GM12878 (cell line): ENCODE measurements around the gene DET1. TPM values are rescaled to one million over a fixed set of nuclear protein-coding genes. Genes with fewer than 3 reads are reported as not detected.
"Not testable (repeated sequence)": the region's sequence is repeated elsewhere in the genome, so short reads cannot be mapped to it uniquely, and the experiment has no call there.

Experiments used
- ATAC-seq: fragments of 200-7000 bp; cut with Tn5 transposase; 3 replicates; pipeline ENCODE4 v1.9.1; 2020; ENCODE audit warnings: mild to moderate bottlenecking, moderate library complexity
- BruUV-seq: library from RNA; stranded (reverse); fragments of 400-500 nt; replicated peaks from 2 replicates; lab custom pipeline; 2021; lab: Mats Ljungman, UMichigan
- CTCF ChIA-PET: fragments of 300-600 bp; sonication (Branson Sonifier 250); formaldehyde crosslinking; extraction: SDS; loops from one replicate; lab custom pipeline; 2021; ENCODE audit warnings: inconsistent platforms; lab: Yijun Ruan, JAX
- POLR2A ChIA-PET: fragments of 350-600 bp; formaldehyde crosslinking; extraction: SDS; loops from one replicate; lab custom pipeline; 2021; ENCODE audit warnings: inconsistent platforms; lab: Charles Lee
- RAD21 ChIA-PET: fragments of 300-600 bp; sonication (Branson Sonifier 250); formaldehyde crosslinking; loops from one replicate; lab custom pipeline; 2023; ENCODE audit warnings: antibody characterized with exemption; ENCODE audit not compliant: unreplicated experiment; lab: Charles Lee
- SMC1A ChIA-PET: fragments of 300-600 bp; sonication (Branson Sonifier 250); formaldehyde crosslinking; loops from one replicate; lab custom pipeline; 2023; ENCODE audit not compliant: unreplicated experiment, uncharacterized antibody; lab: Charles Lee
- DNase-seq: peaks from one replicate; pipeline ENCODE4 v3.0.0-alpha.2; 2011; ENCODE audit warnings: low read depth, low spot score
- FAIRE-seq: peaks from 3 replicates; lab custom pipeline; 2011; peaks lifted over from hg19 to GRCh38; lab: Jason Lieb, UNC
- H2AFZ ChIP-seq: 2 replicates; pipeline ENCODE4 v1.6.0; 2011; ENCODE audit warnings: low read depth, low read length, control low read depth; ENCODE audit not compliant: control insufficient read depth
- H3K27ac ChIP-seq: 2 replicates; pipeline ENCODE4 v1.5.1; 2011; ENCODE audit warnings: control low read depth; ENCODE audit not compliant: control insufficient read depth, insufficient read depth
- H3K27me3 ChIP-seq, 2 experiments: replicated peaks in 1 of 2; 2 replicates each; pipeline versions ENCODE4 v1.6.0 to v1.6.1; 2011; ENCODE audit warnings: low read length in 1 of 2; ENCODE audit not compliant: control insufficient read depth in 2 of 2, insufficient read depth in 2 of 2
- H3K36me3 ChIP-seq, 2 experiments: 2 replicates each; pipeline ENCODE4 v1.5.1; 2011; ENCODE audit warnings: low read length in 1 of 2; ENCODE audit not compliant: control insufficient read depth in 2 of 2, insufficient read depth in 2 of 2
- H3K4me1 ChIP-seq: 2 replicates; pipeline ENCODE4 v1.6.1; 2011; ENCODE audit warnings: mild to moderate bottlenecking, low read length, moderate library complexity, mixed read lengths; ENCODE audit not compliant: control insufficient read depth, insufficient read depth
- H3K4me2 ChIP-seq: 2 replicates; pipeline ENCODE4 v1.6.0; 2011; ENCODE audit warnings: control low read depth; ENCODE audit not compliant: control insufficient read depth, insufficient read depth
- H3K4me3 ChIP-seq: fragments of 200-600 bp; sonication (generic); 2 replicates; pipeline ENCODE4 v1.5.1; 2016
- H3K79me2 ChIP-seq: 2 replicates; pipeline ENCODE4 v1.6.0; 2011; ENCODE audit warnings: low read length; ENCODE audit not compliant: control insufficient read depth, insufficient read depth
- H3K9ac ChIP-seq: 2 replicates; pipeline ENCODE4 v1.8.0; 2011; ENCODE audit warnings: low read length, control low read depth, mixed read lengths; ENCODE audit not compliant: control insufficient read depth, insufficient read depth
- H3K9me3 ChIP-seq: replicated peaks from 3 replicates; pipeline ENCODE4 v1.5.1; 2011; ENCODE audit warnings: mild to moderate bottlenecking, low read length; ENCODE audit not compliant: control insufficient read depth, insufficient read depth
- H4K20me1 ChIP-seq: 2 replicates; pipeline ENCODE4 v1.6.0; 2011; ENCODE audit not compliant: control insufficient read depth, insufficient read depth
- CHD2 ChIP-seq: IDR thresholded peaks from 2 replicates; pipeline ENCODE4 v1.6.1; 2011; ENCODE audit warnings: low read depth, low read length, improper control_type of control experiment, borderline replicate concordance
- ETV6 ChIP-seq, 2 experiments: fragments of 450-650 bp in 1 of 2; IDR thresholded peaks in 1 of 2; conservative IDR thresholded peaks in 1 of 2; 2 replicates each; pipeline ENCODE4 v1.6.1; 2014; ENCODE audit warnings: antibody characterized with exemption in 1 of 2, borderline replicate concordance in 1 of 2, low read depth in 1 of 2, mild to moderate bottlenecking in 1 of 2, moderate library complexity in 1 of 2
- FOXM1 ChIP-seq: IDR thresholded peaks from 2 replicates; pipeline ENCODE4 v1.6.1; 2012; ENCODE audit warnings: low read depth, mild to moderate bottlenecking, inconsistent platforms, low read length, moderate library complexity
- GABPA ChIP-seq: IDR thresholded peaks from 2 replicates; pipeline ENCODE4 v1.6.1; 2014; ENCODE audit warnings: antibody characterized with exemption, low read depth, mild to moderate bottlenecking, inconsistent platforms
- HDAC2 ChIP-seq: fragments of 200-600 bp; sonication (generic); IDR thresholded peaks from 2 replicates; pipeline ENCODE4 v1.6.1; 2017
- IRF4 ChIP-seq: IDR thresholded peaks from 2 replicates; pipeline ENCODE4 v1.6.1; 2011; ENCODE audit warnings: low read depth, low read length
- SREBF1 ChIP-seq: IDR thresholded peaks from 2 replicates; pipeline ENCODE4 v1.6.1; 2012; ENCODE audit warnings: mild to moderate bottlenecking, low read length
- TAF1 ChIP-seq: IDR thresholded peaks from 2 replicates; pipeline ENCODE4 v1.6.1; 2011; ENCODE audit warnings: mild to moderate bottlenecking, low read depth, low read length, borderline replicate concordance
- YY1 ChIP-seq: IDR thresholded peaks from 2 replicates; pipeline ENCODE4 v1.6.1; 2011; ENCODE audit warnings: low read depth, mild to moderate bottlenecking, low read length
- ZNF274 ChIP-seq: IDR thresholded peaks from one replicate; pipeline ENCODE4 v1.8.0; 2011; ENCODE audit not compliant: insufficient read length, insufficient read depth
- WGBS: methylation state at CpG from one replicate; pipeline ENCODE4 v1.1.6; 2016; ENCODE audit warnings: low lambda C conversion rate; ENCODE audit not compliant: insufficient replicate concordance, insufficient coverage; ENCODE audit errors: missing lambda C conversion rate; 5-methylcytosine and 5-hydroxymethylcytosine counted together
- in situ Hi-C: fragments of 300-500 bp; cut with MboI; formaldehyde crosslinking; loops from 9 replicates; pipeline ENCODE4 v1.14.3; 2018; ENCODE audit warnings: mixed read lengths
- intact Hi-C: fragments of 100-400 bp; cut with micrococcal nuclease; formaldehyde crosslinking; loops from one replicate; pipeline ENCODE4 v1.14.2; 2022; ENCODE audit not compliant: unreplicated experiment
- polyA plus RNA-seq, 11 experiments: library from polyadenylated mRNA; depleted of rRNA in 4 of 11; unstranded in 6 of 11; stranded (reverse) in 5 of 11; fragments of >200 nt; fragmentation: Nextera tagmentation in 4 of 11; fragmentation: Illumina TruSeq in 1 of 11; extraction: Ambion mirVana in 4 of 11; extraction: Trizol in 1 of 11; gene quantifications; 1 replicate in 1 of 11; 2 replicates in 10 of 11; pipeline versions ENCODE4 v1.2.1 to v1.2.3, GENCODE V29; 2011 to 2016; ENCODE audit warnings: inconsistent platforms in 2 of 11, missing spikeins in 2 of 11, low read depth in 1 of 11
- total RNA-seq, 4 experiments: library from RNA; depleted of rRNA in 3 of 4; stranded (reverse); fragments of >200 nt in 3 of 4; fragmentation: Illumina TruSeq in 1 of 4; extraction: Trizol in 1 of 4; gene quantifications; 2 replicates each; pipeline versions ENCODE4 v1.2.1 to v1.2.3, GENCODE V29; 2013 to 2021
- TF ChIP-seq, protein P1 (sequence below): fragments of 450-650 bp; IDR thresholded peaks from 2 replicates; pipeline ENCODE4 v1.6.1; 2016; ENCODE audit warnings: mild to moderate bottlenecking
- TF ChIP-seq, protein P2 (sequence below): fragments of 450-650 bp; formaldehyde crosslinking; IDR thresholded peaks from 2 replicates; pipeline ENCODE4 v1.5.0; 2022; ENCODE audit warnings: mild to moderate bottlenecking, missing genetic modification characterization
- TF ChIP-seq, protein P3 (sequence below): fragments of 150-350 bp; IDR thresholded peaks from 2 replicates; pipeline ENCODE4 v1.6.1; 2014; ENCODE audit warnings: mild to moderate bottlenecking, low read depth, low read length

The DET1 gene
- total and polyA plus RNA-seq, 10 of the 15 experiments (the other 5 are each of a cell fraction or from before 2014, with no cell fraction given): 0.16 to 2.7 (median 1.4) TPM

DNA sequence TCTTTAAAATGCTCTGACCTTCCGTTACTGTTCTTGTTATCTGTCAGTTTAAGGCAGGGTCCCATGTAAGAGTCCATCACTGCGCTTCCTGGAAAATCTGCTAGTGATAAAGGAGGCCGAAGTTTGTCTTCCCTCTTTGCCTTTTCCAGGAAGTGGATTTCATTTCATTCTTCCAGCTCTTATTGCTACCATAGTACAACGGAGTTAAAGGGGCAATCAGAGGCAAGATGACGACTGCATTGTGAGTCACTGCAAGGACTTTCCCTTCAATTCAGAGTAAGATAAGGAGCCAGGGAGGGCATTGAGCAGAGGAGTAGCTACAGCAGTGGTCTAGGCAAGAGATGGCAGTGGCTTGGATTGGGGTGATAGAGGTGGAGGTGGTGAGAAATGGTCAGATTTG, 17.2 kb upstream of the DET1 start:
- Histone ChIP-seq H3K9ac (no peak overlapping the region), H3K27ac (no peak overlapping the region)

DNA sequence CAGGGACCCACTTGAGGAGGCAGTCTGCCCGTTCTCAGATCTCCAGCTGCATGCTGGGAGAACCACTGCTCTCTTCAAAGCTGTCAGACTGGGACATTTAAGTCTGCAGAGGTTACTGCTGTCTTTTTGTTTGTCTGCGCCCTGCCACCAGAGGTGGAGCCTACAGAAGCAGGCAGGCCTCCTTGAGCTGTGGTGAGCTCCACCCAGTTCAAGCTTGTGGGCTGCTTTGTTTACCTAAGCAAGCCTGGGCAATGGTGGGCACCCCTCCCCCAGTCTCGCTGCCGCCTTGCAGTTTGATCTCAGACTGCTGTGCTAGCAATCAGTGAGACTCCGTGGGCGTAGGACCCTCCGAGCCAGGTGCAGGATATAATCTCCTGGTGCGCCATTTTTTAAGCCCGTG, 13.1 kb upstream of the DET1 start:
- RAD21 ChIA-PET, intact Hi-C loops, H2AFZ ChIP-seq, DNase-seq, H4K20me1 ChIP-seq, H3K27ac ChIP-seq, BruUV-seq, H3K36me3 ChIP-seq, H3K4me2 ChIP-seq, H3K9me3 ChIP-seq, in situ Hi-C loops, SMC1A ChIA-PET, H3K9ac ChIP-seq, POLR2A ChIA-PET, H3K79me2 ChIP-seq, CTCF ChIA-PET, ATAC-seq, H3K4me1 ChIP-seq, FAIRE-seq, H3K4me3 ChIP-seq, H3K27me3 ChIP-seq: not testable (repeated sequence)
- 42% methylated on average over 9 of the region's 9 CpGs for WGBS

More for the DNA sequence above, 17.2 kb upstream of the DET1 start:
- ATAC-seq (no peak), DNase-seq (no peak), FAIRE-seq (no peak)
- H3K36me3 ChIP-seq: no peaks in the 10 kb centered on the region
- no peaks in the 10 kb centered on the region for H4K20me1 ChIP-seq
- H2AFZ ChIP-seq: no peak overlapping the region
- no peak overlapping the region for H3K4me2 ChIP-seq
- H3K79me2 ChIP-seq: no peaks in the 10 kb centered on the region
- 29% methylated on average over 5 of the region's 5 CpGs for WGBS
- in situ Hi-C loops: no loop called here
- intact Hi-C loops: no loop called here
- no peaks in the 10 kb centered on the region for H3K9me3 ChIP-seq
- ChIA-PET CTCF (no interaction called here), POLR2A (no interaction called here), RAD21 (no interaction called here), SMC1A (interaction anchor here (0.6 kb wide), 1 partner anchor 309 kb away, joined by 3 read pairs; no protein-coding TSS in a partner anchor)
- BruUV-seq: no TSS peak
- H3K4me3 ChIP-seq: no peak overlapping the region
- no peaks in the 10 kb centered on the region for H3K4me1 ChIP-seq
- TF ChIP-seq IRF4 (no peak), TAF1 (no peak), YY1 (no peak), FOXM1 (no peak), SREBF1 (no peak), CHD2 (no peak), HDAC2 (no peak), GABPA (no peak), ZNF274 (no peak), ETV6 (conservative IDR thresholded peaks at IDR 0.05 in 1 of 2, IDR thresholded peaks at IDR 0.05 in 1 of 2; ENCODE audit: borderline replicate concordance in 1 of 2, low read depth in 1 of 2) (no peak)
- TF ChIP-seq, protein P1, sequence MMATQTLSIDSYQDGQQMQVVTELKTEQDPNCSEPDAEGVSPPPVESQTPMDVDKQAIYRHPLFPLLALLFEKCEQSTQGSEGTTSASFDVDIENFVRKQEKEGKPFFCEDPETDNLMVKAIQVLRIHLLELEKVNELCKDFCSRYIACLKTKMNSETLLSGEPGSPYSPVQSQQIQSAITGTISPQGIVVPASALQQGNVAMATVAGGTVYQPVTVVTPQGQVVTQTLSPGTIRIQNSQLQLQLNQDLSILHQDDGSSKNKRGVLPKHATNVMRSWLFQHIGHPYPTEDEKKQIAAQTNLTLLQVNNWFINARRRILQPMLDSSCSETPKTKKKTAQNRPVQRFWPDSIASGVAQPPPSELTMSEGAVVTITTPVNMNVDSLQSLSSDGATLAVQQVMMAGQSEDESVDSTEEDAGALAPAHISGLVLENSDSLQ: no peak
- TF ChIP-seq, protein P2, sequence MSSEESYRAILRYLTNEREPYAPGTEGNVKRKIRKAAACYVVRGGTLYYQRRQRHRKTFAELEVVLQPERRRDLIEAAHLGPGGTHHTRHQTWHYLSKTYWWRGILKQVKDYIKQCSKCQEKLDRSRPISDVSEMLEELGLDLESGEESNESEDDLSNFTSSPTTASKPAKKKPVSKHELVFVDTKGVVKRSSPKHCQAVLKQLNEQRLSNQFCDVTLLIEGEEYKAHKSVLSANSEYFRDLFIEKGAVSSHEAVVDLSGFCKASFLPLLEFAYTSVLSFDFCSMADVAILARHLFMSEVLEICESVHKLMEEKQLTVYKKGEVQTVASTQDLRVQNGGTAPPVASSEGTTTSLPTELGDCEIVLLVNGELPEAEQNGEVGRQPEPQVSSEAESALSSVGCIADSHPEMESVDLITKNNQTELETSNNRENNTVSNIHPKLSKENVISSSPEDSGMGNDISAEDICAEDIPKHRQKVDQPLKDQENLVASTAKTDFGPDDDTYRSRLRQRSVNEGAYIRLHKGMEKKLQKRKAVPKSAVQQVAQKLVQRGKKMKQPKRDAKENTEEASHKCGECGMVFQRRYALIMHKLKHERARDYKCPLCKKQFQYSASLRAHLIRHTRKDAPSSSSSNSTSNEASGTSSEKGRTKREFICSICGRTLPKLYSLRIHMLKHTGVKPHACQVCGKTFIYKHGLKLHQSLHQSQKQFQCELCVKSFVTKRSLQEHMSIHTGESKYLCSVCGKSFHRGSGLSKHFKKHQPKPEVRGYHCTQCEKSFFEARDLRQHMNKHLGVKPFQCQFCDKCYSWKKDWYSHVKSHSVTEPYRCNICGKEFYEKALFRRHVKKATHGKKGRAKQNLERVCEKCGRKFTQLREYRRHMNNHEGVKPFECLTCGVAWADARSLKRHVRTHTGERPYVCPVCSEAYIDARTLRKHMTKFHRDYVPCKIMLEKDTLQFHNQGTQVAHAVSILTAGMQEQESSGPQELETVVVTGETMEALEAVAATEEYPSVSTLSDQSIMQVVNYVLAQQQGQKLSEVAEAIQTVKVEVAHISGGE (CRISPR knock-in tag): no peak
- TF ChIP-seq, protein P3, sequence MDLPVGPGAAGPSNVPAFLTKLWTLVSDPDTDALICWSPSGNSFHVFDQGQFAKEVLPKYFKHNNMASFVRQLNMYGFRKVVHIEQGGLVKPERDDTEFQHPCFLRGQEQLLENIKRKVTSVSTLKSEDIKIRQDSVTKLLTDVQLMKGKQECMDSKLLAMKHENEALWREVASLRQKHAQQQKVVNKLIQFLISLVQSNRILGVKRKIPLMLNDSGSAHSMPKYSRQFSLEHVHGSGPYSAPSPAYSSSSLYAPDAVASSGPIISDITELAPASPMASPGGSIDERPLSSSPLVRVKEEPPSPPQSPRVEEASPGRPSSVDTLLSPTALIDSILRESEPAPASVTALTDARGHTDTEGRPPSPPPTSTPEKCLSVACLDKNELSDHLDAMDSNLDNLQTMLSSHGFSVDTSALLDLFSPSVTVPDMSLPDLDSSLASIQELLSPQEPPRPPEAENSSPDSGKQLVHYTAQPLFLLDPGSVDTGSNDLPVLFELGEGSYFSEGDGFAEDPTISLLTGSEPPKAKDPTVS: no peak
- H3K27me3 ChIP-seq: no peaks in the 10 kb centered on the region
